Kidney epithelial cell (primary cell): ENCODE data around the gene GGA2. TPM values are rescaled to one million over a fixed set of nuclear protein-coding genes. Genes with fewer than 3 reads are reported as not detected.
"Not testable (repeated sequence)": the region's sequence is repeated elsewhere in the genome, so short reads cannot be mapped to it uniquely, and the experiment has no call there.

ENCODE experiments used
- DNase-seq: peaks from one replicate; pipeline ENCODE4 v3.0.0-alpha.2; 2010; ENCODE audit warnings: low read depth
- H3K27me3 ChIP-seq: 2 replicates; pipeline ENCODE4 v1.6.0; 2011; ENCODE audit warnings: low read length; ENCODE audit not compliant: control insufficient read depth, insufficient read depth
- H3K36me3 ChIP-seq: 2 replicates; pipeline ENCODE4 v1.5.1; 2011; ENCODE audit warnings: low read length; ENCODE audit not compliant: control insufficient read depth, insufficient read depth
- H3K4me3 ChIP-seq: 2 replicates; pipeline ENCODE4 v1.5.1; 2011; ENCODE audit warnings: low read depth, mild to moderate bottlenecking, control low read depth, low read length
- CTCF ChIP-seq: IDR thresholded peaks from 2 replicates; pipeline ENCODE4 v1.5.1; 2011; ENCODE audit warnings: mild to moderate bottlenecking, moderate library complexity, low read length, control low read depth, inconsistent platforms; ENCODE audit not compliant: insufficient read depth, poor library complexity, severe bottlenecking
- total RNA-seq: library from RNA; depleted of rRNA; stranded (reverse); fragments of >200 nt; gene quantifications from 2 replicates; pipeline ENCODE4 v1.2.3, GENCODE V29; 2015

GGA2 gene
- total RNA-seq, 1 donor from 2014 or later: 41.6 TPM

GRCh38 chr16:23452221-23452571 lies 58.1 kb downstream of the GGA2 start:
- H3K27me3 ChIP-seq: no peaks in the 10 kb centered on the region
- DNase-seq: no peak
- no peak for TF ChIP-seq CTCF
- peak overlapping the region; percentile 81 for H3K4me3 ChIP-seq
- H3K36me3 ChIP-seq: no peaks in the 10 kb centered on the region

- DNase-seq: no peak
- TF ChIP-seq CTCF: no peak
Observed at GRCh38 chr16:23448392-23448791, 61.9 kb downstream of the GGA2 start.

GRCh38 chr16:23437542-23437941 lies 72.8 kb downstream of the GGA2 start:
- not testable (repeated sequence) for H3K36me3 ChIP-seq, H3K27me3 ChIP-seq, DNase-seq, H3K4me3 ChIP-seq

More at GRCh38 chr16:23448392-23448791, 61.9 kb downstream of the GGA2 start:
- Histone ChIP-seq H3K4me3 (no peak overlapping the region), H3K36me3 (no peaks in the 10 kb centered on the region), H3K27me3 (no peaks in the 10 kb centered on the region)

DNA sequence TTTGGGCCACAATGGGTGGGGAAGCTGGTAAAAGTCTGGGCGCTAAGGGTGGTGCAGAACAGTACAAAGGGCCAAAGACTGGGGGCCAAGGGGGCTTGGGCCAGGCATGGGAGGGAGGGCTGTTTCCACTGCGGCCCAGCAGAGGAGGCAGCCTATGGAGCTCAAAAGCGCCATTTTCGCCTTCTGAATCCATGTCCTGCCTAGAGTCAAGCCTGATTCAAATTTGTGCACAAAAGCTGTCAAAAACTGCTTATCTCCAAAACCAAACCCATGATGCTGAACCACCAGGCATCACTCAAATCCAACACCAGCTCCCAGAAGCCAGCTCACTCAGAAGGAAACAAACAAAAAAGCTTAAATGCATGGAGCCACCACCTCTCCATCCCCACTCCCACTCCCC lies 73.3 kb downstream of the GGA2 start:
- Histone ChIP-seq H3K4me3 (no peak overlapping the region), H3K27me3 (no peaks in the 10 kb centered on the region), H3K36me3 (no peaks in the 10 kb centered on the region)
- TF ChIP-seq CTCF: no peak
- DNase-seq: no peak

- peak; percentile 98 for TF ChIP-seq CTCF
- H3K27me3 ChIP-seq: no peaks in the 10 kb centered on the region
- no peak overlapping the region for H3K4me3 ChIP-seq
- DNase-seq: no peak
- no peaks in the 10 kb centered on the region for H3K36me3 ChIP-seq
Observed at GRCh38 chr16:23435500-23435899, 74.8 kb downstream of the GGA2 start.

DNA sequence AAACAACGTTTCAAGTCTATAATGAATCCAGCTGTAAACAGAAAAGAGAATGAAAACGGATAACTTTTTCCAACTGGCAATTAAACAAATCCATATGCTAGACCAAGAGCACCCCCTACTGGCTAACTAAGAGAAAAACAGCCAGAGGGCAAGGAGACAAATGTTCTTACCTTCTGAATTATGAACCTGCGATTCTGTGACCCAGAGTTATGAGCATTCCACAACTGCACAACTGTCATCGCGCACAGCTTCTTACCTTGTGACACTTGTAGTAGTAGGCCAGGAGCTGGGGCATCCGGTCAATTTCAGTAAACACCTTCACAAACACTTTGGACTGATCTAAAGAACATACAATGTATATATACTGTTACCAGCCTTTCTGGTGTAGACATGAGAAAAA lies 75.9 kb downstream of the GGA2 start:
- DNase-seq: no peak
- peak; percentile 71 for TF ChIP-seq CTCF
- Histone ChIP-seq H3K27me3 (no peaks in the 10 kb centered on the region), H3K4me3 (no peak overlapping the region), H3K36me3 (no peaks in the 10 kb centered on the region)
